GM23338 (cell line): ENCODE measurements around the gene OLFML2B. TPM values are rescaled to one million over a fixed set of nuclear protein-coding genes. Genes with fewer than 3 reads are reported as not detected.

Source experiments
- ATAC-seq: fragments of 200-7000 bp; cut with Tn5 transposase; 3 replicates; pipeline ENCODE4 v1.9.1; 2020
- DNase-seq: peaks from one replicate; pipeline ENCODE4 v3.0.0-alpha.2; 2015; ENCODE audit warnings: low spot score
- H2AFZ ChIP-seq: fragments of 200-600 bp; sonication (generic); 2 replicates; pipeline ENCODE4 v1.8.0; 2016; ENCODE audit warnings: antibody characterized with exemption, mild to moderate bottlenecking, moderate library complexity
- H3F3A ChIP-seq: fragments of 200-600 bp; sonication (generic); replicated peaks from 2 replicates; pipeline ENCODE4 v1.8.0; 2017; ENCODE audit warnings: antibody characterized with exemption, mixed run types, low read depth
- H3K27ac ChIP-seq: fragments of 200-600 bp; sonication (generic); 2 replicates; pipeline ENCODE4 v1.6.1; 2016; ENCODE audit warnings: low read depth
- H3K27me3 ChIP-seq: fragments of 200-600 bp; sonication (generic); 2 replicates; pipeline ENCODE4 v1.8.0; 2016; ENCODE audit warnings: mild to moderate bottlenecking, mixed run types, moderate library complexity; ENCODE audit not compliant: insufficient read depth
- H3K36me3 ChIP-seq: fragments of 200-600 bp; sonication (generic); 2 replicates; pipeline ENCODE4 v1.8.0; 2016; ENCODE audit warnings: mild to moderate bottlenecking; ENCODE audit not compliant: insufficient read depth
- H3K4me1 ChIP-seq: fragments of 200-600 bp; sonication (generic); 2 replicates; pipeline ENCODE4 v1.8.0; 2016; ENCODE audit warnings: mild to moderate bottlenecking, moderate library complexity; ENCODE audit not compliant: insufficient read depth
- H3K4me2 ChIP-seq: fragments of 200-600 bp; sonication (generic); 2 replicates; pipeline ENCODE4 v1.7.1; 2017; ENCODE audit warnings: mixed run types
- H3K4me3 ChIP-seq: fragments of 200-600 bp; sonication (generic); 2 replicates; pipeline ENCODE4 v1.6.1; 2016; ENCODE audit warnings: mixed run types
- H3K79me2 ChIP-seq: fragments of 200-600 bp; sonication (generic); replicated peaks from 2 replicates; pipeline ENCODE4 v1.8.0; 2017; ENCODE audit warnings: mild to moderate bottlenecking; ENCODE audit not compliant: insufficient read depth
- H3K9me2 ChIP-seq: fragments of 200-600 bp; sonication (generic); 2 replicates; pipeline ENCODE4 v1.8.0; 2017; ENCODE audit not compliant: insufficient read depth
- H4K20me1 ChIP-seq: fragments of 200-600 bp; sonication (generic); replicated peaks from 2 replicates; pipeline ENCODE4 v1.8.0; 2017; ENCODE audit warnings: mild to moderate bottlenecking; ENCODE audit not compliant: insufficient read depth
- H3K27ac Mint-ChIP-seq: 2 replicates; pipeline ENCODE4 v1.8.0; 2020; ENCODE audit warnings: inconsistent platforms, mild to moderate bottlenecking, moderate library complexity, mixed read lengths
- H3K27me3 Mint-ChIP-seq: 3 replicates; pipeline ENCODE4 v1.8.0; 2022; ENCODE audit warnings: low read depth, mild to moderate bottlenecking, moderate library complexity, mixed read lengths, inconsistent platforms; ENCODE audit not compliant: insufficient read depth, poor library complexity
- H3K36me3 Mint-ChIP-seq: 3 replicates; pipeline ENCODE4 v1.8.0; 2021; ENCODE audit warnings: low read depth, mild to moderate bottlenecking, inconsistent platforms, moderate library complexity, mixed read lengths
- H3K4me1 Mint-ChIP-seq: 3 replicates; pipeline ENCODE4 v1.8.0; 2020; ENCODE audit warnings: mild to moderate bottlenecking, inconsistent platforms, mixed read lengths
- H3K4me3 Mint-ChIP-seq: 3 replicates; pipeline ENCODE4 v1.8.0; 2021; ENCODE audit warnings: moderate library complexity, mild to moderate bottlenecking, inconsistent platforms, mixed read lengths
- H3K9me3 Mint-ChIP-seq: 3 replicates; pipeline ENCODE4 v1.8.0; 2020; ENCODE audit warnings: moderate library complexity, mild to moderate bottlenecking, inconsistent platforms, mixed read lengths
- EZH2phosphoT487 ChIP-seq: fragments of 200-600 bp; sonication (generic); IDR thresholded peaks from one replicate; pipeline ENCODE4 v1.8.1; 2018; ENCODE audit warnings: antibody characterized with exemption; ENCODE audit not compliant: unreplicated experiment
- JUNB ChIP-seq: IDR thresholded peaks from one replicate; pipeline ENCODE4 v1.6.1; 2016; ENCODE audit warnings: antibody characterized with exemption; ENCODE audit not compliant: unreplicated experiment
- NANOG ChIP-seq: IDR thresholded peaks from 2 replicates; pipeline ENCODE4 v1.6.1; 2016; ENCODE audit warnings: antibody characterized with exemption, borderline replicate concordance
- polyA plus RNA-seq: library from polyadenylated mRNA; unstranded; fragments of >200 nt; fragmentation: Nextera tagmentation; extraction: Ambion mirVana; gene quantifications from 2 replicates; pipeline ENCODE4 v1.2.1, GENCODE V29; 2016
- total RNA-seq: library from RNA; depleted of rRNA; stranded (reverse); fragments of >200 nt; shearing (Covaris generic); gene quantifications from 2 replicates; pipeline ENCODE4 v1.2.3, GENCODE V29; 2014
- TF ChIP-seq, protein P1 (sequence below): IDR thresholded peaks from one replicate; pipeline ENCODE4 v1.6.1; 2018; ENCODE audit warnings: antibody characterized with exemption; ENCODE audit not compliant: unreplicated experiment
- TF ChIP-seq, protein P2 (sequence below): fragments of 250-450 bp; sonication (Bioruptor Pico); IDR thresholded peaks from 2 replicates; pipeline ENCODE4 v1.5.0; 2020; ENCODE audit warnings: mild to moderate bottlenecking, moderate library complexity

OLFML2B gene
- total and polyA plus RNA-seq, 2 experiments from 2014 or later: 2.9 to 4.3 TPM

DNA sequence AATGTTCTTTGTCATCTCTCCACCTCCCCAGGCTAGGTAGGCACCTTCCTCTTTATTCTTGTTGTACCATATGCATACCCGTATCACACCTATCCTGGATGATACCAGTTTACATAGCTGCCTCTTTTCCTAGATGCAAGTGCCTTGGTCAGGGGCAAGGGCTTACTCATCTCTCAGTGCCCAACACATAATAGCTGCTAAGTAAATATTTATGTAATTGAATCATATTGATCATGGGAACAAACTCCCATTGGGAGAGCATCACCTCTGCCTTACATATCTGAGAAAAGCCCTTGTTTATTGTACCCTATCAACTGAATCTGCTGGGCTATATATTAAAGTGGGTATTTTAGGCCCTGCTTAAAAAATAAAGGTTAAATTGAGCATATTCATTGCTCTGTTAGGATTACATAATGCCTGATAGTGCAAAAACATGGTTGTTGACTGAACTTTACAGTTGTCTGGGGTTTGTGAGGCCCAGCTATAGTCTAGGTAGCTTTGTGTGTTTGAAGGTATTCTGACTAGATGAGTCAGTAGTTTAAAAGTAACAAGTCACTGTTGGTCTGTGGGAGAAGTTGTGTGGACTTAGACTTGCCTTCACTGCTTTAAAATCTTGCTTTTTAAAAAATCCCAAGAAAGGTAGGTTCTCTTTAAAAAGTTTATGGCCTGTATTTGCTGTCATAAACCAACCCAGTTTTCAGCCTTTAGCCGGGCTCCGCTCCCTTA, 82.6 kb downstream of the OLFML2B start:
- no peak overlapping the region for H2AFZ ChIP-seq
- Mint-ChIP-seq H3K27ac (no peak overlapping the region), H3K4me1 (peaks cover 5% of the 10 kb centered on the region), H3K4me3 (no peak overlapping the region), H3K27me3 (no peaks in the 10 kb centered on the region), H3K36me3 (no peaks in the 10 kb centered on the region), H3K9me3 (no peaks in the 10 kb centered on the region)
- H3K27ac ChIP-seq: no peak overlapping the region
- ATAC-seq: no peak
- no peaks in the 10 kb centered on the region for H3K4me1 ChIP-seq
- DNase-seq: no peak
- no peaks in the 10 kb centered on the region for H3K9me2 ChIP-seq
- H3K79me2 ChIP-seq: no peaks in the 10 kb centered on the region
- H3K4me3 ChIP-seq: no peak overlapping the region
- no peaks in the 10 kb centered on the region for H4K20me1 ChIP-seq
- H3K36me3 ChIP-seq: no peaks in the 10 kb centered on the region
- TF ChIP-seq, protein P1, sequence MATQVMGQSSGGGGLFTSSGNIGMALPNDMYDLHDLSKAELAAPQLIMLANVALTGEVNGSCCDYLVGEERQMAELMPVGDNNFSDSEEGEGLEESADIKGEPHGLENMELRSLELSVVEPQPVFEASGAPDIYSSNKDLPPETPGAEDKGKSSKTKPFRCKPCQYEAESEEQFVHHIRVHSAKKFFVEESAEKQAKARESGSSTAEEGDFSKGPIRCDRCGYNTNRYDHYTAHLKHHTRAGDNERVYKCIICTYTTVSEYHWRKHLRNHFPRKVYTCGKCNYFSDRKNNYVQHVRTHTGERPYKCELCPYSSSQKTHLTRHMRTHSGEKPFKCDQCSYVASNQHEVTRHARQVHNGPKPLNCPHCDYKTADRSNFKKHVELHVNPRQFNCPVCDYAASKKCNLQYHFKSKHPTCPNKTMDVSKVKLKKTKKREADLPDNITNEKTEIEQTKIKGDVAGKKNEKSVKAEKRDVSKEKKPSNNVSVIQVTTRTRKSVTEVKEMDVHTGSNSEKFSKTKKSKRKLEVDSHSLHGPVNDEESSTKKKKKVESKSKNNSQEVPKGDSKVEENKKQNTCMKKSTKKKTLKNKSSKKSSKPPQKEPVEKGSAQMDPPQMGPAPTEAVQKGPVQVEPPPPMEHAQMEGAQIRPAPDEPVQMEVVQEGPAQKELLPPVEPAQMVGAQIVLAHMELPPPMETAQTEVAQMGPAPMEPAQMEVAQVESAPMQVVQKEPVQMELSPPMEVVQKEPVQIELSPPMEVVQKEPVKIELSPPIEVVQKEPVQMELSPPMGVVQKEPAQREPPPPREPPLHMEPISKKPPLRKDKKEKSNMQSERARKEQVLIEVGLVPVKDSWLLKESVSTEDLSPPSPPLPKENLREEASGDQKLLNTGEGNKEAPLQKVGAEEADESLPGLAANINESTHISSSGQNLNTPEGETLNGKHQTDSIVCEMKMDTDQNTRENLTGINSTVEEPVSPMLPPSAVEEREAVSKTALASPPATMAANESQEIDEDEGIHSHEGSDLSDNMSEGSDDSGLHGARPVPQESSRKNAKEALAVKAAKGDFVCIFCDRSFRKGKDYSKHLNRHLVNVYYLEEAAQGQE: no peak
- TF ChIP-seq NANOG (no peak), EZH2phosphoT487 (no peak), JUNB (no peak)
- TF ChIP-seq, protein P2, sequence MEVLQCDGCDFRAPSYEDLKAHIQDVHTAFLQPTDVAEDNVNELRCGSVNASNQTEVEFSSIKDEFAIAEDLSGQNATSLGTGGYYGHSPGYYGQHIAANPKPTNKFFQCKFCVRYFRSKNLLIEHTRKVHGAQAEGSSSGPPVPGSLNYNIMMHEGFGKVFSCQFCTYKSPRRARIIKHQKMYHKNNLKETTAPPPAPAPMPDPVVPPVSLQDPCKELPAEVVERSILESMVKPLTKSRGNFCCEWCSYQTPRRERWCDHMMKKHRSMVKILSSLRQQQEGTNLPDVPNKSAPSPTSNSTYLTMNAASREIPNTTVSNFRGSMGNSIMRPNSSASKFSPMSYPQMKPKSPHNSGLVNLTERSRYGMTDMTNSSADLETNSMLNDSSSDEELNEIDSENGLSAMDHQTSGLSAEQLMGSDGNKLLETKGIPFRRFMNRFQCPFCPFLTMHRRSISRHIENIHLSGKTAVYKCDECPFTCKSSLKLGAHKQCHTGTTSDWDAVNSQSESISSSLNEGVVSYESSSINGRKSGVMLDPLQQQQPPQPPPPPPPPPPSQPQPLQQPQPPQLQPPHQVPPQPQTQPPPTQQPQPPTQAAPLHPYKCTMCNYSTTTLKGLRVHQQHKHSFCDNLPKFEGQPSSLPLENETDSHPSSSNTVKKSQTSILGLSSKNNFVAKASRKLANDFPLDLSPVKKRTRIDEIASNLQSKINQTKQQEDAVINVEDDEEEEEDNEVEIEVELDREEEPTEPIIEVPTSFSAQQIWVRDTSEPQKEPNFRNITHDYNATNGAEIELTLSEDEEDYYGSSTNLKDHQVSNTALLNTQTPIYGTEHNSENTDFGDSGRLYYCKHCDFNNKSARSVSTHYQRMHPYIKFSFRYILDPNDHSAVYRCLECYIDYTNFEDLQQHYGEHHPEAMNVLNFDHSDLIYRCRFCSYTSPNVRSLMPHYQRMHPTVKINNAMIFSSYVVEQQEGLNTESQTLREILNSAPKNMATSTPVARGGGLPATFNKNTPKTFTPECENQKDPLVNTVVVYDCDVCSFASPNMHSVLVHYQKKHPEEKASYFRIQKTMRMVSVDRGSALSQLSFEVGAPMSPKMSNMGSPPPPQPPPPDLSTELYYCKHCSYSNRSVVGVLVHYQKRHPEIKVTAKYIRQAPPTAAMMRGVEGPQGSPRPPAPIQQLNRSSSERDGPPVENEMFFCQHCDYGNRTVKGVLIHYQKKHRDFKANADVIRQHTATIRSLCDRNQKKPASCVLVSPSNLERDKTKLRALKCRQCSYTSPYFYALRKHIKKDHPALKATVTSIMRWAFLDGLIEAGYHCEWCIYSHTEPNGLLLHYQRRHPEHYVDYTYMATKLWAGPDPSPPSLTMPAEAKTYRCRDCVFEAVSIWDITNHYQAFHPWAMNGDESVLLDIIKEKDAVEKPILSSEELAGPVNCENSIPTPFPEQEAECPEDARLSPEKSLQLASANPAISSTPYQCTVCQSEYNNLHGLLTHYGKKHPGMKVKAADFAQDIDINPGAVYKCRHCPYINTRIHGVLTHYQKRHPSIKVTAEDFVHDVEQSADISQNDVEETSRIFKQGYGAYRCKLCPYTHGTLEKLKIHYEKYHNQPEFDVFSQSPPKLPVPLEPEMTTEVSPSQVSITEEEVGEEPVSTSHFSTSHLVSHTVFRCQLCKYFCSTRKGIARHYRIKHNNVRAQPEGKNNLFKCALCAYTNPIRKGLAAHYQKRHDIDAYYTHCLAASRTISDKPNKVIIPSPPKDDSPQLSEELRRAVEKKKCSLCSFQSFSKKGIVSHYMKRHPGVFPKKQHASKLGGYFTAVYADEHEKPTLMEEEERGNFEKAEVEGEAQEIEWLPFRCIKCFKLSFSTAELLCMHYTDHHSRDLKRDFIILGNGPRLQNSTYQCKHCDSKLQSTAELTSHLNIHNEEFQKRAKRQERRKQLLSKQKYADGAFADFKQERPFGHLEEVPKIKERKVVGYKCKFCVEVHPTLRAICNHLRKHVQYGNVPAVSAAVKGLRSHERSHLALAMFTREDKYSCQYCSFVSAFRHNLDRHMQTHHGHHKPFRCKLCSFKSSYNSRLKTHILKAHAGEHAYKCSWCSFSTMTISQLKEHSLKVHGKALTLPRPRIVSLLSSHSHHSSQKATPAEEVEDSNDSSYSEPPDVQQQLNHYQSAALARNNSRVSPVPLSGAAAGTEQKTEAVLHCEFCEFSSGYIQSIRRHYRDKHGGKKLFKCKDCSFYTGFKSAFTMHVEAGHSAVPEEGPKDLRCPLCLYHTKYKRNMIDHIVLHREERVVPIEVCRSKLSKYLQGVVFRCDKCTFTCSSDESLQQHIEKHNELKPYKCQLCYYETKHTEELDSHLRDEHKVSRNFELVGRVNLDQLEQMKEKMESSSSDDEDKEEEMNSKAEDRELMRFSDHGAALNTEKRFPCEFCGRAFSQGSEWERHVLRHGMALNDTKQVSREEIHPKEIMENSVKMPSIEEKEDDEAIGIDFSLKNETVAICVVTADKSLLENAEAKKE: no peak
- H3K4me2 ChIP-seq: no peak overlapping the region
- no peaks in the 10 kb centered on the region for H3K27me3 ChIP-seq
- no peaks in the 10 kb centered on the region for H3F3A ChIP-seq
